HG02623 (cell line): Measurements from ENCODE around the gene HMBS.
"Not testable (repeated sequence)": the region's sequence is repeated elsewhere in the genome, so short reads cannot be mapped to it uniquely, and the experiment has no call there.

Source experiments
- ATAC-seq: cut with Tn5 transposase; IDR thresholded peaks from one replicate; pipeline ENCODE4 v1.9.1; 2021; ENCODE audit warnings: moderate library complexity; ENCODE audit not compliant: unreplicated experiment

The HMBS gene

GRCh38 chr11:119084663-119085436 is at the start of gene HMBS:
Gene HMBS, plus strand, starts transcription at chr11:119084881. Its CDS starts 153 bp downstream, at chr11:119085034.
- peak; percentile 89 for ATAC-seq

- no peak for ATAC-seq
These were observed 45.8 kb upstream of the HMBS start for GRCh38 chr11:119038884-119039283.

GRCh38 chr11:119039471-119039870 is 45.2 kb upstream of the HMBS start:
- ATAC-seq, result not testable (repeated sequence)

- no peak for ATAC-seq
These were observed 42.7 kb upstream of the HMBS start for GRCh38 chr11:119041821-119042514.

- no peak for ATAC-seq
These were observed 41.8 kb upstream of the HMBS start for GRCh38 chr11:119042927-119043326.

- ATAC-seq, result no peak
These were observed 40.0 kb upstream of the HMBS start for GRCh38 chr11:119044708-119045107.

- ATAC-seq, result no peak
These were observed 38.2 kb upstream of the HMBS start for GRCh38 chr11:119046489-119046888.

GRCh38 chr11:119047205-119047604 is 37.5 kb upstream of the HMBS start:
- no peak for ATAC-seq

- no peak for ATAC-seq
These were observed 36.0 kb upstream of the HMBS start for GRCh38 chr11:119048644-119049043.

GRCh38 chr11:119049081-119049480 is 35.6 kb upstream of the HMBS start:
- ATAC-seq, result no peak

- ATAC-seq, result peak; percentile 38
These were observed 33.1 kb upstream of the HMBS start for GRCh38 chr11:119051440-119052162.

- no peak for ATAC-seq
These were observed 32.4 kb upstream of the HMBS start for GRCh38 chr11:119052163-119052814.

GRCh38 chr11:119054418-119054817 is 30.3 kb upstream of the HMBS start:
- no peak for ATAC-seq

- ATAC-seq, result no peak
These were observed 28.8 kb upstream of the HMBS start for GRCh38 chr11:119055901-119056300.

GRCh38 chr11:119056421-119056999 is 28.2 kb upstream of the HMBS start:
- ATAC-seq, result no peak

- ATAC-seq, result peak; percentile 87
These were observed 27.5 kb upstream of the HMBS start, which contains the start of gene HYOU1 for GRCh38 chr11:119057000-119057769. Gene HYOU1, minus strand, starts transcription at chr11:119057205. Its CDS starts 1,045 bp downstream, at chr11:119056160.

GRCh38 chr11:119059128-119059527 is 25.6 kb upstream of the HMBS start:
- not testable (repeated sequence) for ATAC-seq

GRCh38 chr11:119061256-119061655 is 23.4 kb upstream of the HMBS start:
- no peak for ATAC-seq

- no peak for ATAC-seq
These were observed 21.9 kb upstream of the HMBS start for GRCh38 chr11:119062779-119063178.

GRCh38 chr11:119065369-119065768 is 19.3 kb upstream of the HMBS start:
- no peak for ATAC-seq
